ENCODE results near the gene ZAP70. TPM values are rescaled to one million over a fixed set of nuclear protein-coding genes. Genes with fewer than 3 reads are reported as not detected.

ZAP70 gene
- total RNA-seq, 4 donors from 2014 or later, result 2.3 to 3.3 (median 3.1) TPM

GRCh38 chr2:97708048-97708380 is 5.4 kb upstream of the ZAP70 start:
- TF ChIP-seq CTCF (IDR thresholded peaks at IDR 0.05; ENCODE audit: low read depth), result no peak

- TF ChIP-seq CTCF (IDR thresholded peaks at IDR 0.05; ENCODE audit: low read depth), result no peak
Observed at GRCh38 chr2:97708608-97709007, 4.8 kb upstream of the ZAP70 start.

GRCh38 chr2:97711394-97711711 is 2.0 kb upstream of the ZAP70 start:
- TF ChIP-seq CTCF (IDR thresholded peaks at IDR 0.05; ENCODE audit: low read depth), result no peak

GRCh38 chr2:97712693-97713295 is 582 bp upstream of the ZAP70 start:
- no peak for TF ChIP-seq CTCF (IDR thresholded peaks at IDR 0.05; ENCODE audit: low read depth)

- TF ChIP-seq CTCF (IDR thresholded peaks at IDR 0.05; ENCODE audit: low read depth), result no peak
Observed at GRCh38 chr2:97714084-97714949, 941 bp downstream of the ZAP70 start.

- no peak for TF ChIP-seq CTCF (IDR thresholded peaks at IDR 0.05; ENCODE audit: low read depth)
Observed at GRCh38 chr2:97714950-97715652, 1.7 kb downstream of the ZAP70 start.

Measured in subcutaneous adipose tissue (tissue), 4 donors.